GM23338 (cell line): ENCODE measurements around the gene SMCO2.

ENCODE experiments used
- CREB1 ChIP-seq: fragments of 250-450 bp; sonication (Bioruptor Pico); IDR thresholded peaks from 2 replicates; pipeline ENCODE4 v1.5.0; 2020; ENCODE audit warnings: low read depth, mild to moderate bottlenecking, moderate library complexity
- EZH2 ChIP-seq: fragments of 200-600 bp; sonication (generic); IDR thresholded peaks from one replicate; pipeline ENCODE4 v1.8.0; 2017; ENCODE audit warnings: antibody characterized with exemption, mild to moderate bottlenecking, low read depth; ENCODE audit not compliant: unreplicated experiment
- EZH2phosphoT487 ChIP-seq: fragments of 200-600 bp; sonication (generic); IDR thresholded peaks from one replicate; pipeline ENCODE4 v1.8.1; 2018; ENCODE audit warnings: antibody characterized with exemption; ENCODE audit not compliant: unreplicated experiment
- POLR2AphosphoS5 ChIP-seq: IDR thresholded peaks from 2 replicates; pipeline ENCODE4 v1.6.1; 2016; ENCODE audit warnings: antibody characterized with exemption, low read depth
- TF ChIP-seq, protein P1 (sequence below), 2 experiments: fragments of 200-600 bp in 1 of 2; sonication (generic) in 1 of 2; conservative IDR thresholded peaks; 2 replicates each; pipeline versions ENCODE4 v1.5.1 to v1.6.1; 2016 to 2017; ENCODE audit warnings: antibody characterized with exemption in 2 of 2, low read depth in 2 of 2, mild to moderate bottlenecking in 2 of 2, moderate library complexity in 1 of 2
- TF ChIP-seq, protein P2 (sequence below): IDR thresholded peaks from one replicate; pipeline ENCODE4 v1.6.1; 2018; ENCODE audit warnings: antibody characterized with exemption; ENCODE audit not compliant: unreplicated experiment

DNA sequence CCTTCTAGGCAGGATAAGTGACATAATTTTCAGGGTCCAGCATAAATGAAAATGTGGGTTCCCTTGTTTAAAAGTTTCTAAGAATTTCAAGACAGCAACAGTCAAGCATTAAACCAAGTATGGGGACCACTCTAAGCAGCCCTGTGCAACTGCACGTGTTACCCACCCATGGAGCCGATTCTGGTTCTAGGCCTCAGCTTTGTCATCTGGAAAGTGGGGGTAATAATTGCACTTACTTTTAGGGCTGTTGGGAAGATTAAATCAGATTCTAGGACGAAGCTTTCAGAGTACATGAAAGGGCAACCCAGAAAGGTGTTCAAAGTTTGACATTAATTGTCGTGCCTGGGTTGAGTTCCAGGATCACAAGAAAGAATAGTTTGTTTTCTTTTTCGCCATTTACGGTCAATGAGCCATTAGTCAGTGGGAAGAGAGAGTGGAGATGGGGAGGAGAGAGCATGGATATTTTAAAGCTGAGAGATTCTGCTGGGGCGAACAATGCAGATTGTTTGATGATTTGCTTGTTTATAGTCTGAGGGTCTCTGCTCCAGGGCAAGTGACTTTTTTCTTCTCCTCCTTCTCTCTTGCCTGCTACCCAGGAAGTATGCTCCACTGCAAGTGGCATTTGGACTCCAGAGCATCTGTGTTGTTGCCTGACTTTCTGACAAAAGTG, 66.8 kb downstream of the SMCO2 start:
- TF ChIP-seq, protein P1, sequence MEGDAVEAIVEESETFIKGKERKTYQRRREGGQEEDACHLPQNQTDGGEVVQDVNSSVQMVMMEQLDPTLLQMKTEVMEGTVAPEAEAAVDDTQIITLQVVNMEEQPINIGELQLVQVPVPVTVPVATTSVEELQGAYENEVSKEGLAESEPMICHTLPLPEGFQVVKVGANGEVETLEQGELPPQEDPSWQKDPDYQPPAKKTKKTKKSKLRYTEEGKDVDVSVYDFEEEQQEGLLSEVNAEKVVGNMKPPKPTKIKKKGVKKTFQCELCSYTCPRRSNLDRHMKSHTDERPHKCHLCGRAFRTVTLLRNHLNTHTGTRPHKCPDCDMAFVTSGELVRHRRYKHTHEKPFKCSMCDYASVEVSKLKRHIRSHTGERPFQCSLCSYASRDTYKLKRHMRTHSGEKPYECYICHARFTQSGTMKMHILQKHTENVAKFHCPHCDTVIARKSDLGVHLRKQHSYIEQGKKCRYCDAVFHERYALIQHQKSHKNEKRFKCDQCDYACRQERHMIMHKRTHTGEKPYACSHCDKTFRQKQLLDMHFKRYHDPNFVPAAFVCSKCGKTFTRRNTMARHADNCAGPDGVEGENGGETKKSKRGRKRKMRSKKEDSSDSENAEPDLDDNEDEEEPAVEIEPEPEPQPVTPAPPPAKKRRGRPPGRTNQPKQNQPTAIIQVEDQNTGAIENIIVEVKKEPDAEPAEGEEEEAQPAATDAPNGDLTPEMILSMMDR (conservative IDR thresholded peaks at IDR 0.05; ENCODE audit: low read depth in 2 of 2), result no peak
- no peak for TF ChIP-seq POLR2AphosphoS5
- no peak for TF ChIP-seq CREB1 (CRISPR knock-in tag)
- TF ChIP-seq EZH2phosphoT487, result no peak
- TF ChIP-seq, protein P2, sequence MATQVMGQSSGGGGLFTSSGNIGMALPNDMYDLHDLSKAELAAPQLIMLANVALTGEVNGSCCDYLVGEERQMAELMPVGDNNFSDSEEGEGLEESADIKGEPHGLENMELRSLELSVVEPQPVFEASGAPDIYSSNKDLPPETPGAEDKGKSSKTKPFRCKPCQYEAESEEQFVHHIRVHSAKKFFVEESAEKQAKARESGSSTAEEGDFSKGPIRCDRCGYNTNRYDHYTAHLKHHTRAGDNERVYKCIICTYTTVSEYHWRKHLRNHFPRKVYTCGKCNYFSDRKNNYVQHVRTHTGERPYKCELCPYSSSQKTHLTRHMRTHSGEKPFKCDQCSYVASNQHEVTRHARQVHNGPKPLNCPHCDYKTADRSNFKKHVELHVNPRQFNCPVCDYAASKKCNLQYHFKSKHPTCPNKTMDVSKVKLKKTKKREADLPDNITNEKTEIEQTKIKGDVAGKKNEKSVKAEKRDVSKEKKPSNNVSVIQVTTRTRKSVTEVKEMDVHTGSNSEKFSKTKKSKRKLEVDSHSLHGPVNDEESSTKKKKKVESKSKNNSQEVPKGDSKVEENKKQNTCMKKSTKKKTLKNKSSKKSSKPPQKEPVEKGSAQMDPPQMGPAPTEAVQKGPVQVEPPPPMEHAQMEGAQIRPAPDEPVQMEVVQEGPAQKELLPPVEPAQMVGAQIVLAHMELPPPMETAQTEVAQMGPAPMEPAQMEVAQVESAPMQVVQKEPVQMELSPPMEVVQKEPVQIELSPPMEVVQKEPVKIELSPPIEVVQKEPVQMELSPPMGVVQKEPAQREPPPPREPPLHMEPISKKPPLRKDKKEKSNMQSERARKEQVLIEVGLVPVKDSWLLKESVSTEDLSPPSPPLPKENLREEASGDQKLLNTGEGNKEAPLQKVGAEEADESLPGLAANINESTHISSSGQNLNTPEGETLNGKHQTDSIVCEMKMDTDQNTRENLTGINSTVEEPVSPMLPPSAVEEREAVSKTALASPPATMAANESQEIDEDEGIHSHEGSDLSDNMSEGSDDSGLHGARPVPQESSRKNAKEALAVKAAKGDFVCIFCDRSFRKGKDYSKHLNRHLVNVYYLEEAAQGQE, result no peak
- TF ChIP-seq EZH2, result no peak
